ENCODE data around the gene FAM118A. TPM values are rescaled to one million over a fixed set of nuclear protein-coding genes. Genes with fewer than 3 reads are reported as not detected.
"Not testable (repeated sequence)": the region's sequence is repeated elsewhere in the genome, so short reads cannot be mapped to it uniquely, and the experiment has no call there.

The FAM118A gene
- total RNA-seq, 2 donors from 2014 or later = 60.8 to 215 TPM

GRCh38 chr22:45343143-45343542, 33.4 kb downstream of the FAM118A start:
- Histone ChIP-seq H3K27me3 (replicated peaks; ENCODE audit: insufficient read depth) (no peaks in the 10 kb centered on the region), H3K9me3 (no peaks in the 10 kb centered on the region), H3K4me3 (no peak overlapping the region), H3K27ac (no peak overlapping the region), H3K4me1 (replicated peaks) (no peaks in the 10 kb centered on the region), H3K36me3 (peaks cover 0 to 8% of the 10 kb centered on the region in 2 donors)
- DNase-seq (ENCODE audit: low spot score) = no peak
- intact Hi-C loops (cut with DNase I) = no loop called here
- 92% methylated on average over 8 of the region's 8 CpGs for WGBS
- TF ChIP-seq, protein P1, sequence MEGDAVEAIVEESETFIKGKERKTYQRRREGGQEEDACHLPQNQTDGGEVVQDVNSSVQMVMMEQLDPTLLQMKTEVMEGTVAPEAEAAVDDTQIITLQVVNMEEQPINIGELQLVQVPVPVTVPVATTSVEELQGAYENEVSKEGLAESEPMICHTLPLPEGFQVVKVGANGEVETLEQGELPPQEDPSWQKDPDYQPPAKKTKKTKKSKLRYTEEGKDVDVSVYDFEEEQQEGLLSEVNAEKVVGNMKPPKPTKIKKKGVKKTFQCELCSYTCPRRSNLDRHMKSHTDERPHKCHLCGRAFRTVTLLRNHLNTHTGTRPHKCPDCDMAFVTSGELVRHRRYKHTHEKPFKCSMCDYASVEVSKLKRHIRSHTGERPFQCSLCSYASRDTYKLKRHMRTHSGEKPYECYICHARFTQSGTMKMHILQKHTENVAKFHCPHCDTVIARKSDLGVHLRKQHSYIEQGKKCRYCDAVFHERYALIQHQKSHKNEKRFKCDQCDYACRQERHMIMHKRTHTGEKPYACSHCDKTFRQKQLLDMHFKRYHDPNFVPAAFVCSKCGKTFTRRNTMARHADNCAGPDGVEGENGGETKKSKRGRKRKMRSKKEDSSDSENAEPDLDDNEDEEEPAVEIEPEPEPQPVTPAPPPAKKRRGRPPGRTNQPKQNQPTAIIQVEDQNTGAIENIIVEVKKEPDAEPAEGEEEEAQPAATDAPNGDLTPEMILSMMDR (IDR thresholded peaks at IDR 0.05) = no peak
- TF ChIP-seq POLR2A (IDR thresholded peaks at IDR 0.05) (no peak), POLR2AphosphoS5 (IDR thresholded peaks at IDR 0.05) (no peak)

- H3K4me1 ChIP-seq (replicated peaks) = no peaks in the 10 kb centered on the region
- WGBS = 62% methylated on average over 5 of the region's 5 CpGs
- H3K36me3 ChIP-seq = peaks cover 0 to 3% of the 10 kb centered on the region in 2 donors
- H3K27ac ChIP-seq = no peak overlapping the region
- H3K4me3 ChIP-seq = no peak overlapping the region
- no peak for DNase-seq (ENCODE audit: low spot score)
- TF ChIP-seq, protein P1 (IDR thresholded peaks at IDR 0.05) = no peak
- TF ChIP-seq POLR2A (IDR thresholded peaks at IDR 0.05) = no peak
- no peak for TF ChIP-seq POLR2AphosphoS5 (IDR thresholded peaks at IDR 0.05)
- H3K9me3 ChIP-seq = no peaks in the 10 kb centered on the region
- intact Hi-C loops (cut with DNase I) = no loop called here
- no peaks in the 10 kb centered on the region for H3K27me3 ChIP-seq (replicated peaks; ENCODE audit: insufficient read depth)
These were observed 34.6 kb downstream of the FAM118A start for GRCh38 chr22:45344334-45344733.

- H3K27ac ChIP-seq = no peak overlapping the region
- no peaks in the 10 kb centered on the region for H3K27me3 ChIP-seq (replicated peaks; ENCODE audit: insufficient read depth)
- H3K36me3 ChIP-seq = no peaks in the 10 kb centered on the region
- H3K4me3 ChIP-seq = no peak overlapping the region
- H3K9me3 ChIP-seq = no peaks in the 10 kb centered on the region
- intact Hi-C loops (cut with DNase I) = no loop called here
- DNase-seq (ENCODE audit: low spot score) = no peak
- no peaks in the 10 kb centered on the region for H3K4me1 ChIP-seq (replicated peaks)
- TF ChIP-seq POLR2AphosphoS5 (IDR thresholded peaks at IDR 0.05) (no peak), POLR2A (IDR thresholded peaks at IDR 0.05) (no peak)
- TF ChIP-seq, protein P1 (IDR thresholded peaks at IDR 0.05) = no peak
- WGBS = 89% methylated on average over 3 of the region's 3 CpGs
These were observed 40.2 kb downstream of the FAM118A start for GRCh38 chr22:45349916-45350315.

- Histone ChIP-seq H3K27ac (no peak overlapping the region), H3K9me3 (no peaks in the 10 kb centered on the region), H3K4me1 (replicated peaks) (no peaks in the 10 kb centered on the region), H3K27me3 (replicated peaks; ENCODE audit: insufficient read depth) (no peaks in the 10 kb centered on the region), H3K4me3 (no peak overlapping the region), H3K36me3 (no peaks in the 10 kb centered on the region)
- intact Hi-C loops (cut with DNase I) = no loop called here
- TF ChIP-seq POLR2AphosphoS5 (IDR thresholded peaks at IDR 0.05) (no peak), POLR2A (IDR thresholded peaks at IDR 0.05) (no peak)
- TF ChIP-seq, protein P1 (IDR thresholded peaks at IDR 0.05) = no peak
- no peak for DNase-seq (ENCODE audit: low spot score)
- 92% methylated on average over 1 of the region's 1 CpG for WGBS
These were observed 42.2 kb downstream of the FAM118A start for GRCh38 chr22:45351956-45352355.

DNA sequence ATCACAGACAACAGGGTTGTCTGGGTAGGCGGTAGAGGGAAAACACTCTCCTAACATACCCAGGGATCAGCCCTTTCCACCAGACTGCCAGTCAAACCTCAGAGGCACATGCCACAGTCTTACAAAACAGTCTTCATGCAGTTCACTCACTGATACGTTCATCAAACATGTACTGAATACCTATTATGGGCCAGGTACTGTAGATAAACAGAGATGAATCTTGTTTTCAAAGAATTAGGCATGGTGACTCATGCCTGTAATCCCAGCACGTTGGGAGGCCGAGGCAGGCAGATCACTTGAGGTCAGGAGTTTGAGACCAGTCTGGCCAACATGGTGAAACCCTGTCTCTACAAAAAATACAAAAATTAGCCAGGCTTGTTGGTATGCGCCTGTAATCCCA, 43.0 kb downstream of the FAM118A start:
- H3K9me3 ChIP-seq; H3K36me3 ChIP-seq; H3K4me3 ChIP-seq; H3K27me3 ChIP-seq (replicated peaks; ENCODE audit: insufficient read depth); intact Hi-C loops (cut with DNase I); H3K27ac ChIP-seq; DNase-seq (ENCODE audit: low spot score); H3K4me1 ChIP-seq (replicated peaks): not testable (repeated sequence)
- 78% methylated on average over 5 of the region's 5 CpGs for WGBS

Measured in prostate gland (tissue), 2 donors.